Spleen (tissue), 7 donors: ENCODE data around the gene NUFIP1.

Experiments
- POLR2A ChIP-seq, 3 donors: fragments of 450-650 bp; IDR thresholded peaks; one replicate each; pipeline ENCODE4 v1.5.1; 2017; ENCODE audit warnings: antibody characterized with exemption in 3 of 3, mild to moderate bottlenecking in 1 of 3
- TF ChIP-seq, protein P1 (sequence below), 11 experiments: fragments of 200-600 bp in 7 of 11; fragments of 450-650 bp in 4 of 11; sonication (generic) in 4 of 11; IDR thresholded peaks in 8 of 11; conservative IDR thresholded peaks in 3 of 11; 1 replicate in 7 of 11; 2 replicates in 4 of 11; pipeline versions ENCODE4 v1.4.0 to v1.8.0; 2016 to 2021; ENCODE audit warnings: antibody characterized with exemption in 11 of 11, inconsistent platforms in 4 of 11, mild to moderate bottlenecking in 1 of 11
- donor health status: DM: no; HTN: no; CAD: no; lungs with moderate emphysema.
- donor health status: DM: no; HTN: no; CAD: no.
- donor health status: DM: no; HTN: no; CAD: no.

GRCh38 chr13:44905556-44905955, 83.7 kb downstream of the NUFIP1 start:
- no peak for TF ChIP-seq POLR2A (IDR thresholded peaks at IDR 0.05)
- TF ChIP-seq, protein P1, sequence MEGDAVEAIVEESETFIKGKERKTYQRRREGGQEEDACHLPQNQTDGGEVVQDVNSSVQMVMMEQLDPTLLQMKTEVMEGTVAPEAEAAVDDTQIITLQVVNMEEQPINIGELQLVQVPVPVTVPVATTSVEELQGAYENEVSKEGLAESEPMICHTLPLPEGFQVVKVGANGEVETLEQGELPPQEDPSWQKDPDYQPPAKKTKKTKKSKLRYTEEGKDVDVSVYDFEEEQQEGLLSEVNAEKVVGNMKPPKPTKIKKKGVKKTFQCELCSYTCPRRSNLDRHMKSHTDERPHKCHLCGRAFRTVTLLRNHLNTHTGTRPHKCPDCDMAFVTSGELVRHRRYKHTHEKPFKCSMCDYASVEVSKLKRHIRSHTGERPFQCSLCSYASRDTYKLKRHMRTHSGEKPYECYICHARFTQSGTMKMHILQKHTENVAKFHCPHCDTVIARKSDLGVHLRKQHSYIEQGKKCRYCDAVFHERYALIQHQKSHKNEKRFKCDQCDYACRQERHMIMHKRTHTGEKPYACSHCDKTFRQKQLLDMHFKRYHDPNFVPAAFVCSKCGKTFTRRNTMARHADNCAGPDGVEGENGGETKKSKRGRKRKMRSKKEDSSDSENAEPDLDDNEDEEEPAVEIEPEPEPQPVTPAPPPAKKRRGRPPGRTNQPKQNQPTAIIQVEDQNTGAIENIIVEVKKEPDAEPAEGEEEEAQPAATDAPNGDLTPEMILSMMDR (IDR thresholded peaks at IDR 0.05 in 8 of 11, conservative IDR thresholded peaks at IDR 0.05 in 3 of 11) = no peak
